K562 (cell line): ENCODE measurements around the gene ADAT1. TPM values are rescaled to one million over a fixed set of nuclear protein-coding genes. Genes with fewer than 3 reads are reported as not detected.

ENCODE experiments used
- ATAC-seq: fragments of 200-7000 bp; cut with Tn5 transposase; 3 replicates; pipeline ENCODE4 v1.9.1; 2020; ENCODE audit warnings: moderate library complexity
- BruUV-seq: library from RNA; stranded (reverse); fragments of 400-500 nt; replicated peaks from 2 replicates; lab custom pipeline; 2021; lab: Mats Ljungman, UMichigan
- CTCF ChIA-PET: fragments of 300-600 bp; formaldehyde crosslinking; extraction: SDS; loops from one replicate; lab custom pipeline; 2021; ENCODE audit warnings: low intra/inter-chr PET ratio; lab: Yijun Ruan, JAX
- POLR2A ChIA-PET: fragments of 300-600, 350-650 bp; sonication (Branson Sonifier 250); formaldehyde crosslinking; extraction: SDS; loops from one replicate; lab custom pipeline; 2021; ENCODE audit warnings: antibody characterized with exemption, inconsistent platforms; lab: Yijun Ruan, JAX
- DNase-seq, 4 experiments: peaks; one replicate each; pipeline versions ENCODE4 v3.0.0 to v3.0.0-alpha.2; 2011 to 2018; ENCODE audit warnings: low spot score in 3 of 4, mixed read lengths in 3 of 4; ENCODE audit errors: extremely low read depth in 1 of 4
- FAIRE-seq: peaks from 2 replicates; lab custom pipeline; 2011; peaks lifted over from hg19 to GRCh38; lab: Jason Lieb, UNC
- H2AFZ ChIP-seq: 2 replicates; pipeline ENCODE4 v1.6.0; 2011; ENCODE audit warnings: low read depth, low read length, control low read depth, inconsistent platforms
- H3K27ac ChIP-seq: fragments of 200-600 bp; 3 replicates; pipeline ENCODE4 v1.8.0; 2011; ENCODE audit warnings: low read depth, mild to moderate bottlenecking, control low read depth, inconsistent platforms, low read length, moderate library complexity, mixed read lengths; ENCODE audit errors: extremely low read depth
- H3K27me3 ChIP-seq, 2 experiments: fragments of 300-600 bp in 1 of 2; 2 replicates in 1 of 2; 3 replicates in 1 of 2; pipeline versions ENCODE4 v1.6.0 to v1.8.0; 2011; ENCODE audit warnings: inconsistent platforms in 2 of 2, low read length in 2 of 2, mild to moderate bottlenecking in 1 of 2, mixed read lengths in 1 of 2, moderate library complexity in 1 of 2; ENCODE audit not compliant: control insufficient read depth in 2 of 2, insufficient read depth in 2 of 2
- H3K36me3 ChIP-seq: fragments of 300-600 bp; 3 replicates; pipeline ENCODE4 v1.8.0; 2011; ENCODE audit warnings: mild to moderate bottlenecking, low read length, inconsistent platforms; ENCODE audit not compliant: control insufficient read depth, insufficient read depth
- H3K4me1 ChIP-seq, 2 experiments: fragments of 200-600 bp in 1 of 2; replicated peaks in 1 of 2; 2 replicates in 1 of 2; 3 replicates in 1 of 2; pipeline versions ENCODE4 v1.5.1 to v1.8.0; 2011; ENCODE audit warnings: inconsistent platforms in 2 of 2, low read length in 2 of 2, mild to moderate bottlenecking in 1 of 2, mixed read lengths in 1 of 2, moderate library complexity in 1 of 2; ENCODE audit not compliant: control insufficient read depth in 2 of 2, insufficient read depth in 2 of 2
- H3K4me2 ChIP-seq: 2 replicates; pipeline ENCODE4 v1.6.1; 2011; ENCODE audit warnings: low read length, control low read depth, inconsistent platforms, mixed read lengths; ENCODE audit not compliant: insufficient read depth
- H3K4me3 ChIP-seq: fragments of 200-600 bp; sonication (generic), shearing (Covaris generic); 2 replicates; pipeline ENCODE4 v1.5.1; 2016; ENCODE audit warnings: control low read depth, inconsistent platforms
- H3K79me2 ChIP-seq: fragments of 200-600 bp; 3 replicates; pipeline ENCODE4 v1.8.0; 2011; ENCODE audit warnings: low read length, inconsistent platforms; ENCODE audit not compliant: control insufficient read depth, insufficient read depth
- H3K9ac ChIP-seq, 2 experiments: 2 replicates each; pipeline versions ENCODE4 v1.6.0 to v1.6.1; 2011; ENCODE audit warnings: low read depth in 2 of 2, low read length in 2 of 2, control low read depth in 1 of 2, inconsistent platforms in 1 of 2, mild to moderate bottlenecking in 1 of 2, mixed read lengths in 1 of 2; ENCODE audit not compliant: insufficient read depth in 1 of 2
- H3K9me1 ChIP-seq: one replicate; pipeline ENCODE4 v1.6.0; 2011; ENCODE audit warnings: inconsistent platforms, mild to moderate bottlenecking, low read length, moderate library complexity; ENCODE audit not compliant: control insufficient read depth, insufficient read depth
- H3K9me3 ChIP-seq: replicated peaks from 2 replicates; pipeline ENCODE4 v1.5.1; 2011; ENCODE audit warnings: low read depth, low read length, inconsistent platforms; ENCODE audit not compliant: control insufficient read depth, insufficient read depth
- H4K20me1 ChIP-seq: replicated peaks from 2 replicates; pipeline ENCODE4 v1.6.1; 2011; ENCODE audit warnings: low read length, inconsistent platforms, mixed read lengths; ENCODE audit not compliant: control insufficient read depth, insufficient read depth
- FOXK1 ChIP-seq: sonication (generic); formaldehyde crosslinking; IDR thresholded peaks from 2 replicates; pipeline ENCODE4 v1.8.0; 2022; ENCODE audit warnings: missing genetic modification reagents, mild to moderate bottlenecking, borderline replicate concordance
- HDGF ChIP-seq: fragments of 450-650 bp; IDR thresholded peaks from 2 replicates; pipeline ENCODE4 v1.6.1; 2016
- MLX ChIP-seq, 2 experiments: fragments of 450-650 bp in 1 of 2; sonication (generic) in 1 of 2; formaldehyde crosslinking; conservative IDR thresholded peaks; 2 replicates each; pipeline versions ENCODE4 v1.4.0 to v1.8.1; 2020 to 2022; ENCODE audit warnings: mild to moderate bottlenecking in 1 of 2, missing genetic modification reagents in 1 of 2
- RREB1 ChIP-seq: fragments of 250-450 bp; sonication (Bioruptor Pico); IDR thresholded peaks from 2 replicates; pipeline ENCODE4 v1.4.0; 2020
- SNRNP70 ChIP-seq: fragments of 200-400 bp; formaldehyde crosslinking; optimal IDR thresholded peaks from 2 replicates; pipeline ENCODE3; 2017; ENCODE audit warnings: low read depth, low read length
- TRIM24 ChIP-seq, 2 experiments: fragments of 450-650 bp; IDR thresholded peaks; 2 replicates each; pipeline ENCODE4 v1.6.1; 2016
- U2AF1 ChIP-seq: fragments of 200-400 bp; formaldehyde crosslinking; optimal IDR thresholded peaks from 2 replicates; pipeline ENCODE3; 2017; ENCODE audit warnings: mild to moderate bottlenecking, low read depth, low read length, moderate library complexity
- ZBTB5 ChIP-seq: fragments of 450-650 bp; IDR thresholded peaks from 2 replicates; pipeline ENCODE4 v1.6.1; 2017; ENCODE audit warnings: antibody characterized with exemption
- ZNF551 ChIP-seq: fragments of 250-450 bp; sonication (Bioruptor Pico); IDR thresholded peaks from 2 replicates; pipeline ENCODE4 v1.5.0; 2021; ENCODE audit warnings: mild to moderate bottlenecking, moderate library complexity
- ZNF707 ChIP-seq: fragments of 250-450 bp; sonication (Bioruptor Pico); conservative IDR thresholded peaks from 2 replicates; pipeline ENCODE4 v1.8.0; 2022; ENCODE audit warnings: inconsistent platforms, mild to moderate bottlenecking, moderate library complexity
- ZNF740 ChIP-seq, 3 experiments: fragments of 200-800 bp in 1 of 3; sonication (Bioruptor generic) in 1 of 3; sonication (generic) in 1 of 3; formaldehyde crosslinking in 1 of 3; IDR thresholded peaks; 2 replicates each; pipeline versions ENCODE4 v1.6.1 to v1.8.0; 2016 to 2022; ENCODE audit warnings: mild to moderate bottlenecking in 2 of 3, missing compliant biosample characterization in 2 of 3, missing genetic modification characterization in 2 of 3, missing genetic modification reagents in 1 of 3
- WGBS: fragments of 100-300 bp; shearing (Covaris generic); methylation state at CpG from one replicate; pipeline ENCODE4 v1.1.6; 2016; ENCODE audit warnings: low coverage, mixed read lengths; ENCODE audit not compliant: insufficient coverage; ENCODE audit errors: missing lambda C conversion rate; 5-methylcytosine and 5-hydroxymethylcytosine counted together
- in situ Hi-C: fragments of 300-500 bp; cut with MboI; formaldehyde crosslinking; loops from 4 replicates; pipeline ENCODE4 v1.15.0; 2018; ENCODE audit warnings: inconsistent platforms, mixed read lengths
- intact Hi-C: fragments of 100-400 bp; cut with micrococcal nuclease; formaldehyde crosslinking; loops from 2 replicates; pipeline ENCODE4 v1.14.2; 2022
- polyA plus RNA-seq, 8 experiments: library from polyadenylated mRNA; depleted of rRNA in 4 of 8; stranded (reverse) in 5 of 8; unstranded in 3 of 8; fragments of >200 nt; fragmentation: Nextera tagmentation in 2 of 8; fragmentation: Illumina TruSeq in 1 of 8; extraction: Ambion mirVana in 2 of 8; extraction: Trizol in 1 of 8; gene quantifications; 2 replicates each; pipeline versions ENCODE4 v1.2.1 to v1.2.3, GENCODE V29; 2011 to 2014; ENCODE audit warnings: inconsistent platforms in 1 of 8, missing spikeins in 1 of 8
- total RNA-seq, 7 experiments: library from RNA; depleted of rRNA in 6 of 7; stranded (reverse); fragments of >200 nt in 6 of 7; fragmentation: Illumina TruSeq in 2 of 7; extraction: Trizol in 2 of 7; gene quantifications; 2 replicates each; pipeline versions ENCODE4 v1.2.1 to v1.2.3, GENCODE V29; 2011 to 2021; ENCODE audit warnings: low replicate concordance in 1 of 7

The ADAT1 gene
- total and polyA plus RNA-seq, 9 of the 15 experiments (the other 6 are each of a cell fraction or from before 2014, with no cell fraction given), result 16.0 to 36.7 (median 28.2) TPM

GRCh38 chr16:75644240-75645012, 21.3 kb upstream of the ADAT1 start:
- no peaks in the 10 kb centered on the region for H3K9me3 ChIP-seq
- WGBS, result 93% methylated on average over 7 of the region's 7 CpGs
- no TSS peak for BruUV-seq
- DNase-seq (no peak), FAIRE-seq (no peak), ATAC-seq (no peak)
- H3K9me1 ChIP-seq, result peaks cover 7% of the 10 kb centered on the region
- no peak overlapping the region for H2AFZ ChIP-seq
- H3K27ac ChIP-seq, result no peak overlapping the region
- ChIA-PET CTCF (no interaction called here), POLR2A (interaction anchor here (1.2 to 8.7 kb wide), 3 partner anchors 13 to 32 kb away, joined by 3 to 43 read pairs (median 3); partner anchors contain the start of genes ADAT1 and CPHXL2)
- in situ Hi-C loops (loop anchor here (25.0 kb wide), 1 partner anchor 1543 kb away; the partner anchor contains the start of genes MON1B and SYCE1L), intact Hi-C loops (loop anchor here (5.0 kb wide), 1 partner anchor 118 kb away; no protein-coding TSS in a partner anchor)
- H3K79me2 ChIP-seq, result peaks cover 81% of the 10 kb centered on the region
- H3K9ac ChIP-seq, result no peak overlapping the region
- no peaks in the 10 kb centered on the region for H3K27me3 ChIP-seq
- H4K20me1 ChIP-seq, result peaks cover 6% of the 10 kb centered on the region; the same call in 1 of the 2 replicates
- H3K4me1 ChIP-seq, result peaks cover 3 to 15% of the 10 kb centered on the region in 2 experiments; a peak in 3 of 5 replicates
- no peak overlapping the region for H3K4me2 ChIP-seq
- peaks cover 67% of the 10 kb centered on the region for H3K36me3 ChIP-seq
- H3K4me3 ChIP-seq, result no peak overlapping the region
- no peak for TF ChIP-seq ZNF740 (CRISPR knock-in tag; IDR thresholded peaks at IDR 0.05)
- TF ChIP-seq ZNF740 (tag; IDR thresholded peaks at IDR 0.05), result no peak
- no peak for TF ChIP-seq ZNF551 (CRISPR knock-in tag)
- TF ChIP-seq MLX (CRISPR knock-in tag; conservative IDR thresholded peaks at IDR 0.05), result no peak
- TF ChIP-seq ZNF707 (CRISPR knock-in tag), result no peak
- no peak for TF ChIP-seq ZBTB5
- TF ChIP-seq SNRNP70, result no peak
- TF ChIP-seq RREB1, result no peak
- no peak for TF ChIP-seq U2AF1
- no peak for TF ChIP-seq FOXK1
- no peak for TF ChIP-seq HDGF
- no peak for TF ChIP-seq TRIM24 (IDR thresholded peaks at IDR 0.05)
